ENCODE results near the gene CRABP1.
"Not testable (repeated sequence)": the region's sequence is repeated elsewhere in the genome, so short reads cannot be mapped to it uniquely, and the experiment has no call there.

Gene CRABP1

DNA sequence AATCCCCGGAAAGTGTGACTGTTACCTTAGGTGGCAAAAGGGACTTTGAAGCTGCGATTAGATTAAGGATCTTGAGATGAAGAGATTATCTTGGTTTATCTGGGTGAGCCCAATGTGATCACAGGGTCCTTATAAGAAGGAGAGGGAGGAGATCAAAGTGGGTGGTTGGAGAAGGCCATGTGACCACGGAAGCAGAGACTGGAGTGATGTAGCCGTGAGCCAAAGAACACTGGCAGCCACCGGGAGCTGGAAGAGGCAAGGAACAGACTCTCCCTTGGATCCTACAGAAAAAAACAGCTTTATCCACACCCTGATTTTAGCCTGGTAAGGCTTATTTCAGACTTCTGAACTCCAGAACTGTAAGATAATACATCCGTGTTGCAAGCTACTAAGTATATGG is 29.9 kb downstream of the CRABP1 start (continued):
- TF ChIP-seq FEZF1 (tag by site-specific recombination; IDR thresholded peaks at IDR 0.05), result no peak
- TF ChIP-seq ZNF549 (tag by site-specific recombination; IDR thresholded peaks at IDR 0.05), result no peak
- no peak for TF ChIP-seq ZBTB17 (tag by site-specific recombination; IDR thresholded peaks at IDR 0.05)

DNA sequence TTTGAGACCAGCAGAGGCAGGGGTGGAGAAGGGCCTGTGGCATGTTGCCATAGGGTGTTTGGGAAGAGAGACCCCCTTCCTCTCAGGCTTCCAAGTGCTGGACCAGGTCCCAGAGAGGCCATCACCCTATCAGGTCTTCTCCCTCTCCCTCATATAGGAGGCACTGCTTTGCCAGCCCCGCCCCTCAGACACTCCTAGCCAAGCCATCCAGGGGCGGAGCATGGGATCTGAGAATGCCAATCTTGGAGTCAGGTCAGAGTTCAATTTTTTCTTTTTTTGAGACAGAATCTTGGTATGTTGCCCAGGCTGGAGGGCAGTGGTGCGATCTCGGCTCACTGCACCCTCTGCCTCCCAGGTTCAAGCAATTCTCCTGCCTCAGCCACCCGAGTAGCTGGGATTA is 32.7 kb downstream of the CRABP1 start:
- TF ChIP-seq KLF7 (tag by site-specific recombination; IDR thresholded peaks at IDR 0.05; ENCODE audit: borderline replicate concordance) (no peak), PRDM1 (tag by site-specific recombination; IDR thresholded peaks at IDR 0.05) (no peak), ZNF707 (tag by site-specific recombination; IDR thresholded peaks at IDR 0.05) (no peak), ZNF76 (tag by site-specific recombination; IDR thresholded peaks at IDR 0.05; ENCODE audit: borderline replicate concordance, low read depth) (no peak), ZNF132 (tag by site-specific recombination; IDR thresholded peaks at IDR 0.05; ENCODE audit: borderline replicate concordance) (no peak), ZFP37 (tag by site-specific recombination; IDR thresholded peaks at IDR 0.05) (no peak), ZNF791 (tag by site-specific recombination; IDR thresholded peaks at IDR 0.05) (no peak), GFI1B (tag by site-specific recombination; IDR thresholded peaks at IDR 0.05) (no peak), TRIM28 (IDR thresholded peaks at IDR 0.05; ENCODE audit: borderline replicate concordance, low read length) (no peak), YY1 (tag by site-specific recombination; IDR thresholded peaks at IDR 0.05) (no peak), ZNF266 (tag by site-specific recombination; IDR thresholded peaks at IDR 0.05; ENCODE audit: low read depth) (no peak), ZNF768 (tag by site-specific recombination; IDR thresholded peaks at IDR 0.05) (no peak), ZNF169 (tag by site-specific recombination; IDR thresholded peaks at IDR 0.05) (no peak)
- Histone ChIP-seq H3K4me3 (ENCODE audit: low read depth, low read length) (no peak overlapping the region), H3K4me1 (ENCODE audit: control insufficient read depth, insufficient read depth, low read length) (no peaks in the 10 kb centered on the region), H3K9me3 (ENCODE audit: control insufficient read depth, insufficient read depth, low read depth, low read length) (no peaks in the 10 kb centered on the region), H3K27ac (ENCODE audit: extremely low read depth, low read depth, low read length) (no peak overlapping the region), H3K36me3 (ENCODE audit: control insufficient read depth in 2 of 2, insufficient read depth in 1 of 2, low read length in 2 of 2) (no peaks in the 10 kb centered on the region)
- ChIA-PET POLR2A (no interaction called here), CTCF (interaction anchor here (0.8 kb wide), 1 partner anchor 65 kb away, joined by 5 read pairs; no protein-coding TSS in a partner anchor)

DNA sequence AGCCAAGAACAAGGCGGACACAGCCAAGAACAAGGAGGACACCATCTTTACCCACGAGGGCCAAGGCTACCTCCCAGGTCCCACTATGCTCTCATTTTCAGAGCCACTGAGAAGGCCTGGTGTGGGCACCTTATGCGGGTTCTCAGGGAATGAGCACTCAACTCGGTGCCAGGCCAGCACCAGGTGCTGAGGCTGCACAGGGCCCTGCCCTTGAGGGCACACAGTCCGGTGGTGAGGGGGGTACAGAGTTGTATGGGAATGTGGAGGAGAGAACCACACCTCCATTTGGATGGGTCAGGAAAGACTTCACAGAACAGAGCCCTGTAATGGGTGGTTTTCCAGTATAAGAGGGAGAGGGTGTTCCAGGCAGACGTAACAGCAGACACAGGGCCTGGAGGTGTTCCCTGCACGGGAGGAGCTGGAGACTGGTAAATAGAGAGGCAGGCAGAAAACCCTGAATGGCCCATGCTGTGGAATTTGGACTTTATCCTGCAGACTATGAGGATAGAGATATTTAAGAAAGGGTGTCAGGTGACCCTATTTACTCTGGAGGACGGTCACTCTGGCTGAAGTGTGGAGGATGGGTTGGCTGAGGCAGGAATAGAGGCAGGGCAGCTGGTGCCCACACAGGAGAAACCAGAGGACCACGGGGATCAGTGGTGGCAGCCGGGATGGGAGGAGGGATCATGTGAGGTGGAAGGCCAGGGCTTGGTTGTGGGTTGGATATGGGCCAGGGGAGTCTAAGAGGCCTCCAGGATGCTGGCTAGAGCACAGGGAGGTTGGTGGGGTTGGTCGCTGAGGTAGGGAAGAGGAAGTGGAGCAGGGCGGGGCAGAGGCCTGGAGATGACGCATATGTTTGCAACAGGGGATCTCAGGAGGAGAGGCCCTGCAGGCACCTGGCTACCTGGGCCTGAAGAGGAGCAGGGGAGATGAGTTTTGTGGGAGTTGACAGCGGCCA is 34.6 kb downstream of the CRABP1 start:
- ChIA-PET CTCF (interaction anchor here (0.6 kb wide), 1 partner anchor 105 kb away, joined by 3 read pairs; no protein-coding TSS in a partner anchor), POLR2A (no interaction called here)
- Histone ChIP-seq H3K27ac (ENCODE audit: extremely low read depth, low read depth, low read length) (no peak overlapping the region), H3K4me1 (ENCODE audit: control insufficient read depth, insufficient read depth, low read length) (no peaks in the 10 kb centered on the region), H3K9me3 (ENCODE audit: control insufficient read depth, insufficient read depth, low read depth, low read length) (no peaks in the 10 kb centered on the region), H3K36me3 (ENCODE audit: control insufficient read depth in 2 of 2, insufficient read depth in 1 of 2, low read length in 2 of 2) (no peaks in the 10 kb centered on the region), H3K4me3 (ENCODE audit: low read depth, low read length) (no peak overlapping the region)
- TF ChIP-seq ZNF658 (tag by site-specific recombination; IDR thresholded peaks at IDR 0.05) (no peak), ZFP41 (tag by site-specific recombination; IDR thresholded peaks at IDR 0.05; ENCODE audit: borderline replicate concordance) (no peak), ZNF202 (tag by site-specific recombination; IDR thresholded peaks at IDR 0.05; ENCODE audit: borderline replicate concordance) (no peak), ZNF248 (tag by site-specific recombination; IDR thresholded peaks at IDR 0.05) (no peak), GLIS2 (tag by site-specific recombination; IDR thresholded peaks at IDR 0.05) (peak; percentile 23; the same call in 1 of the 2 replicates)

DNA sequence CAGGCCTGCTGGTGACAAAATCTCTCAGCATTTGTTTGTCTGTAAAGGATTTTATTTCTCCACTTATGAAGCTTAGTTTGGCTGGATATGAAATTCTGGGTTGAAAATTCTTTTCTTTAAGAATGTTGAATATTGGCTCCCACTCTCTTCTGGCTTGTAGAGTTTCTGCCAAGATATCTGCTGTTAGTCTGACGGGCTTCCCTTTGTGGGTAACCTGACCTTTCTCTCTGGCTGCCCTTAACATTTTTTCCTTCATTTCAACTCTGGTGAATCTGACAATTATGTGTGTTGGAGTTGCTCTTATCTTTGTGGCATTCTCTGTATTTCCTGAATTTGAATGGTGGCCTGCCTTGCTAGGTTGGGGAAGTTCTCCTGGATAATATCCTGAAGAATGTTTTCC is 40.0 kb downstream of the CRABP1 start:
- H3K9me3 ChIP-seq (ENCODE audit: control insufficient read depth, insufficient read depth, low read depth, low read length); POLR2A ChIA-PET; H3K27ac ChIP-seq (ENCODE audit: extremely low read depth, low read depth, low read length); H3K4me3 ChIP-seq (ENCODE audit: low read depth, low read length); H3K4me1 ChIP-seq (ENCODE audit: control insufficient read depth, insufficient read depth, low read length); H3K36me3 ChIP-seq (ENCODE audit: control insufficient read depth in 2 of 2, insufficient read depth in 1 of 2, low read length in 2 of 2); CTCF ChIA-PET: not testable (repeated sequence)

Measured in HEK293 (cell line).